Gastroesophageal sphincter (tissue), 4 donors: ENCODE measurements around the gene ZBTB7C. TPM values are rescaled to one million over a fixed set of nuclear protein-coding genes. Genes with fewer than 3 reads are reported as not detected.

Source experiments
- ATAC-seq: fragments of 150-250 bp; one replicate; pipeline ENCODE4 v1.9.1; 2016; ENCODE audit warnings: mild to moderate bottlenecking, moderate library complexity
- H3K27ac ChIP-seq, 4 donors: fragments of 200-600 bp; sonication (generic) in 3 of 4; 1 replicate in 3 of 4; 2 replicates in 1 of 4; pipeline ENCODE4 v1.5.1; 2016 to 2019
- H3K27me3 ChIP-seq: fragments of 200-600 bp; sonication (generic); one replicate; pipeline ENCODE4 v1.5.1; 2019
- H3K36me3 ChIP-seq, 2 donors: fragments of 200-600 bp; sonication (generic); one replicate each; pipeline ENCODE4 v1.5.1; 2019; ENCODE audit warnings: control low read depth in 1 of 2
- H3K4me1 ChIP-seq, 3 donors: fragments of 200-600 bp; sonication (generic); 1 replicate in 2 of 3; 2 replicates in 1 of 3; pipeline ENCODE4 v1.5.1; 2016 to 2019; ENCODE audit warnings: control low read depth in 2 of 3
- H3K4me3 ChIP-seq, 2 donors: fragments of 200-600 bp; sonication (generic); one replicate each; pipeline ENCODE4 v1.5.1; 2019; ENCODE audit warnings: mild to moderate bottlenecking in 1 of 2, moderate library complexity in 1 of 2
- H3K9me3 ChIP-seq, 3 donors: fragments of 200-600 bp; sonication (generic); one replicate each; pipeline ENCODE4 v1.5.1; 2017 to 2019; ENCODE audit warnings: control low read depth in 2 of 3
- EP300 ChIP-seq: sonication (generic); formaldehyde crosslinking; IDR thresholded peaks from one replicate; pipeline ENCODE4 v1.6.1; 2017; ENCODE audit warnings: antibody characterized with exemption, mild to moderate bottlenecking
- POLR2A ChIP-seq, 2 donors: fragments of 450-650 bp; IDR thresholded peaks; one replicate each; pipeline ENCODE4 v1.6.1; 2017; ENCODE audit warnings: antibody characterized with exemption in 2 of 2, mild to moderate bottlenecking in 2 of 2, moderate library complexity in 1 of 2
- POLR2AphosphoS5 ChIP-seq: sonication (generic); formaldehyde crosslinking; IDR thresholded peaks from one replicate; pipeline ENCODE4 v1.6.1; 2017; ENCODE audit warnings: antibody characterized with exemption
- WGBS, 2 donors: methylation state at CpG; one replicate each; pipeline ENCODE4 v1.1.5; 2018; ENCODE audit warnings: low coverage in 1 of 2; 5-methylcytosine and 5-hydroxymethylcytosine counted together
- total RNA-seq, 4 donors: library from RNA; depleted of rRNA; stranded (reverse); fragments of >200 nt; gene quantifications; one replicate each; pipeline ENCODE4 v1.1.0, GENCODE V29; 2016
- TF ChIP-seq, protein P1 (sequence below), 4 experiments: fragments of 200-600 bp in 2 of 4; fragments of 450-650 bp in 2 of 4; sonication (generic) in 1 of 4; IDR thresholded peaks; one replicate each; pipeline ENCODE4 v1.5.1; 2017 to 2019; ENCODE audit warnings: antibody characterized with exemption in 4 of 4, mild to moderate bottlenecking in 2 of 4, moderate library complexity in 2 of 4

ZBTB7C gene
- total RNA-seq, 4 donors from 2014 or later = 7.8 to 15.4 (median 11.8) TPM

- TF ChIP-seq, protein P1, sequence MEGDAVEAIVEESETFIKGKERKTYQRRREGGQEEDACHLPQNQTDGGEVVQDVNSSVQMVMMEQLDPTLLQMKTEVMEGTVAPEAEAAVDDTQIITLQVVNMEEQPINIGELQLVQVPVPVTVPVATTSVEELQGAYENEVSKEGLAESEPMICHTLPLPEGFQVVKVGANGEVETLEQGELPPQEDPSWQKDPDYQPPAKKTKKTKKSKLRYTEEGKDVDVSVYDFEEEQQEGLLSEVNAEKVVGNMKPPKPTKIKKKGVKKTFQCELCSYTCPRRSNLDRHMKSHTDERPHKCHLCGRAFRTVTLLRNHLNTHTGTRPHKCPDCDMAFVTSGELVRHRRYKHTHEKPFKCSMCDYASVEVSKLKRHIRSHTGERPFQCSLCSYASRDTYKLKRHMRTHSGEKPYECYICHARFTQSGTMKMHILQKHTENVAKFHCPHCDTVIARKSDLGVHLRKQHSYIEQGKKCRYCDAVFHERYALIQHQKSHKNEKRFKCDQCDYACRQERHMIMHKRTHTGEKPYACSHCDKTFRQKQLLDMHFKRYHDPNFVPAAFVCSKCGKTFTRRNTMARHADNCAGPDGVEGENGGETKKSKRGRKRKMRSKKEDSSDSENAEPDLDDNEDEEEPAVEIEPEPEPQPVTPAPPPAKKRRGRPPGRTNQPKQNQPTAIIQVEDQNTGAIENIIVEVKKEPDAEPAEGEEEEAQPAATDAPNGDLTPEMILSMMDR (IDR thresholded peaks at IDR 0.05) = no peak
- TF ChIP-seq POLR2AphosphoS5 = peak; percentile 49
- ATAC-seq = peak; percentile 61
- 63 to 75% methylated on average over 4 to 6 of the region's 6 CpGs for WGBS, 2 donors
- H3K36me3 ChIP-seq = no peaks in the 10 kb centered on the region
- H3K27ac ChIP-seq = peak overlapping the region in 3 of 4 donors; percentile 8 to 49 (median 46)
- H3K4me1 ChIP-seq = peaks cover 0 to 53% (median 24%) of the 10 kb centered on the region in 3 donors
- H3K27me3 ChIP-seq = peaks cover 19% of the 10 kb centered on the region
- H3K9me3 ChIP-seq = no peaks in the 10 kb centered on the region
- no peak overlapping the region for H3K4me3 ChIP-seq
Observed at GRCh38 chr18:48132797-48133655, 276.2 kb downstream of the ZBTB7C start.

- no peaks in the 10 kb centered on the region for H3K9me3 ChIP-seq
- WGBS, 2 donors = 88 to 100% methylated on average over 1 to 3 of the region's 9 CpGs
Observed at GRCh38 chr18:48131042-48131441, 278.1 kb downstream of the ZBTB7C start.

GRCh38 chr18:48129621-48130082, 279.5 kb downstream of the ZBTB7C start:
- TF ChIP-seq POLR2AphosphoS5 (no peak), POLR2A (IDR thresholded peaks at IDR 0.05) (no peak), EP300 (no peak)
- TF ChIP-seq, protein P1 (IDR thresholded peaks at IDR 0.05) = no peak
- no peak overlapping the region for H3K4me3 ChIP-seq
- peaks cover 0 to 30% (median 15%) of the 10 kb centered on the region in 3 donors for H3K4me1 ChIP-seq
- H3K27me3 ChIP-seq = no peaks in the 10 kb centered on the region
- 29 to 50% methylated on average over 1 to 2 of the region's 7 CpGs for WGBS, 2 donors
- no peak for ATAC-seq
- H3K27ac ChIP-seq = no peak overlapping the region
- H3K9me3 ChIP-seq = no peaks in the 10 kb centered on the region
- H3K36me3 ChIP-seq = no peaks in the 10 kb centered on the region

More at GRCh38 chr18:48131042-48131441, 278.1 kb downstream of the ZBTB7C start:
- Histone ChIP-seq H3K27me3 (peaks cover 9% of the 10 kb centered on the region), H3K36me3 (no peaks in the 10 kb centered on the region), H3K4me3 (no peak overlapping the region), H3K27ac (no peak overlapping the region), H3K4me1 (peaks cover 0 to 35% (median 22%) of the 10 kb centered on the region in 3 donors)
- ATAC-seq = no peak
- no peak for TF ChIP-seq EP300
- no peak for TF ChIP-seq POLR2AphosphoS5
- TF ChIP-seq, protein P1 (IDR thresholded peaks at IDR 0.05) = no peak

DNA sequence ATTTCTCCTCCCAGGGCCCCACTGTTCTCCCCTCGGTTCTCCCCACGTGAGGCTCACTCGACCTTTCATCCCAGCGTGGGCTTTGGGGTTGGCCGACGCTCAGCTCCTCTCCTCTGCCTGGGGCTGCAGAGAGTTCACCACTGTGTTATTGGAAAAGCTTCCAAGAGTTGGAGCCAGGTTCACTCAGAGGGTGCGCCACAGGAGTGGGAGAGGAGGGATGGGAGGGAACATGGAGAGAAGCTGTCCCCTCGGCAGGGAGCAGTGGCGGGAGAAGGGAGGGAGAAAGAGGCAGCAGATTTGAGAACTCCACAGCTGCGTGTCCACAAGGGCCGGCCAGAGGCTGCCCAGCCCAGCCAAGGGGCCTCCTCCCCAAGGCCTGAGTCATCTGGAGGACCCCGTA, 281.6 kb downstream of the ZBTB7C start:
- TF ChIP-seq EP300 (no peak), POLR2AphosphoS5 (no peak), POLR2A (IDR thresholded peaks at IDR 0.05) (no peak)
- TF ChIP-seq, protein P1 (IDR thresholded peaks at IDR 0.05) = no peak
- WGBS, 2 donors = 77 to 93% methylated on average over 3 to 10 of the region's 12 CpGs
- Histone ChIP-seq H3K4me3 (no peak overlapping the region), H3K36me3 (no peaks in the 10 kb centered on the region), H3K4me1 (peaks cover 0 to 12% (median 3%) of the 10 kb centered on the region in 3 donors), H3K9me3 (no peaks in the 10 kb centered on the region), H3K27me3 (no peaks in the 10 kb centered on the region), H3K27ac (no peak overlapping the region)
- ATAC-seq = no peak

DNA sequence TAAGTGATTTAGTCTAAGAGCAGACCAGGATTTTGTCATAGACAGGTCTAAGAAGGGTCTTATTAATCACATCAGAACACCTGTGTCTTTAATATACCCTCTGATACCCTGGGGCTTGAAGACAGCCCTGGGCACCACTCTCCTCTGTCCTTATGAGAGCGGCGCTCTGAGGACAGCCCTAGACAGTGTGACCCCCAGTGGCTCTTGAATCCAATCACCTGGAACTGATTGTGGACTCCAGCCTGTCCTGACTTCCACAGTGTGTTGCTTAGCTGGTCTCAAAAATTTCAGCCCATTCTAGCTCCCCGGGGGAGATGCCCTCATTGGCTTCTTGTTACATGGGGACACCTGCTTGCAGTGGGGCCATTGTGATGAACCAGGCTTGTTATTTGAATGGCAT, 282.9 kb downstream of the ZBTB7C start:
- Histone ChIP-seq H3K9me3 (no peaks in the 10 kb centered on the region), H3K27ac (no peak overlapping the region), H3K4me1 (peaks cover 0 to 12% (median 3%) of the 10 kb centered on the region in 3 donors), H3K4me3 (no peak overlapping the region), H3K36me3 (no peaks in the 10 kb centered on the region), H3K27me3 (no peaks in the 10 kb centered on the region)
- ATAC-seq = no peak
- WGBS, 2 donors = 87 to 100% methylated on average over 2 to 3 of the region's 3 CpGs
- TF ChIP-seq POLR2AphosphoS5 (no peak), POLR2A (IDR thresholded peaks at IDR 0.05) (no peak), EP300 (no peak)
- TF ChIP-seq, protein P1 (IDR thresholded peaks at IDR 0.05) = no peak
